ENCODE data around the gene HSPB3. TPM values are rescaled to one million over a fixed set of nuclear protein-coding genes. Genes with fewer than 3 reads are reported as not detected.
A peak's percentile ranks its signal among the peaks of the same experiment; 100 is the strongest.
"Not testable (repeated sequence)": the region's sequence is repeated elsewhere in the genome, so short reads cannot be mapped to it uniquely, and the experiment has no call there.

HSPB3 gene
- 151 TPM for total RNA-seq

GRCh38 chr5:54455413-54456157 lies at the start of gene HSPB3:
TSS of gene HSPB3 (plus strand) at chr5:54455699. CDS start at chr5:54455790, 91 bp downstream.
- Histone ChIP-seq H3K9me3 (ENCODE audit: control insufficient read depth in 3 of 3, low read length in 3 of 3) (no peaks in the 10 kb centered on the region), H3K36me3 (ENCODE audit: control insufficient read depth in 3 of 3, insufficient read depth in 3 of 3, low read length in 3 of 3) (no peaks in the 10 kb centered on the region), H3K27me3 (ENCODE audit: control insufficient read depth in 3 of 3, insufficient read depth in 3 of 3, low read length in 3 of 3) (no peaks in the 10 kb centered on the region), H3K4me1 (ENCODE audit: control insufficient read depth in 3 of 3, insufficient read depth in 3 of 3, low read length in 3 of 3) (peaks cover 11 to 29% (median 15%) of the 10 kb centered on the region in 3 donors), H3K4me3 (ENCODE audit: low read length in 3 of 3) (peak within 1 kb of the TSS; percentile 72 to 89 (median 77)), H3K9ac (ENCODE audit: low read depth in 1 of 3, low read length in 3 of 3) (peak within 1 kb of the TSS; percentile 79 to 93 (median 88)), H3K27ac (ENCODE audit: low read depth, low read length) (peak within 1 kb of the TSS; percentile 95)

GRCh38 chr5:54411176-54411575 lies 44.3 kb upstream of the HSPB3 start:
- no peaks in the 10 kb centered on the region for H3K36me3 ChIP-seq (ENCODE audit: control insufficient read depth in 3 of 3, insufficient read depth in 3 of 3, low read length in 3 of 3)
- H3K4me1 ChIP-seq (ENCODE audit: control insufficient read depth in 3 of 3, insufficient read depth in 3 of 3, low read length in 3 of 3): no peaks in the 10 kb centered on the region
- H3K9ac ChIP-seq (ENCODE audit: low read depth in 1 of 3, low read length in 3 of 3): no peak overlapping the region
- no peak overlapping the region for H3K4me3 ChIP-seq (ENCODE audit: low read length in 3 of 3)
- H3K27ac ChIP-seq (ENCODE audit: low read depth, low read length): no peak overlapping the region
- H3K27me3 ChIP-seq (ENCODE audit: control insufficient read depth in 3 of 3, insufficient read depth in 3 of 3, low read length in 3 of 3): no peaks in the 10 kb centered on the region
- H3K9me3 ChIP-seq (ENCODE audit: control insufficient read depth in 3 of 3, low read length in 3 of 3): no peaks in the 10 kb centered on the region

- no peak overlapping the region for H3K9ac ChIP-seq (ENCODE audit: low read depth in 1 of 3, low read length in 3 of 3)
- H3K36me3 ChIP-seq (ENCODE audit: control insufficient read depth in 3 of 3, insufficient read depth in 3 of 3, low read length in 3 of 3): no peaks in the 10 kb centered on the region
- H3K4me1 ChIP-seq (ENCODE audit: control insufficient read depth in 3 of 3, insufficient read depth in 3 of 3, low read length in 3 of 3): no peaks in the 10 kb centered on the region
- no peaks in the 10 kb centered on the region for H3K27me3 ChIP-seq (ENCODE audit: control insufficient read depth in 3 of 3, insufficient read depth in 3 of 3, low read length in 3 of 3)
- no peak overlapping the region for H3K27ac ChIP-seq (ENCODE audit: low read depth, low read length)
- H3K4me3 ChIP-seq (ENCODE audit: low read length in 3 of 3): no peak overlapping the region
- no peaks in the 10 kb centered on the region for H3K9me3 ChIP-seq (ENCODE audit: control insufficient read depth in 3 of 3, low read length in 3 of 3)
Measured at GRCh38 chr5:54412913-54413312, 42.6 kb upstream of the HSPB3 start.

GRCh38 chr5:54415147-54415546 lies 40.4 kb upstream of the HSPB3 start:
- no peak overlapping the region for H3K27ac ChIP-seq (ENCODE audit: low read depth, low read length)
- no peak overlapping the region for H3K9ac ChIP-seq (ENCODE audit: low read depth in 1 of 3, low read length in 3 of 3)
- no peaks in the 10 kb centered on the region for H3K9me3 ChIP-seq (ENCODE audit: control insufficient read depth in 3 of 3, low read length in 3 of 3)
- no peak overlapping the region for H3K4me3 ChIP-seq (ENCODE audit: low read length in 3 of 3)
- no peaks in the 10 kb centered on the region for H3K27me3 ChIP-seq (ENCODE audit: control insufficient read depth in 3 of 3, insufficient read depth in 3 of 3, low read length in 3 of 3)
- H3K36me3 ChIP-seq (ENCODE audit: control insufficient read depth in 3 of 3, insufficient read depth in 3 of 3, low read length in 3 of 3): no peaks in the 10 kb centered on the region
- H3K4me1 ChIP-seq (ENCODE audit: control insufficient read depth in 3 of 3, insufficient read depth in 3 of 3, low read length in 3 of 3): no peaks in the 10 kb centered on the region

- H3K27ac ChIP-seq (ENCODE audit: low read depth, low read length): no peak overlapping the region
- H3K9ac ChIP-seq (ENCODE audit: low read depth in 1 of 3, low read length in 3 of 3): no peak overlapping the region
- no peaks in the 10 kb centered on the region for H3K9me3 ChIP-seq (ENCODE audit: control insufficient read depth in 3 of 3, low read length in 3 of 3)
- no peak overlapping the region for H3K4me3 ChIP-seq (ENCODE audit: low read length in 3 of 3)
- no peaks in the 10 kb centered on the region for H3K27me3 ChIP-seq (ENCODE audit: control insufficient read depth in 3 of 3, insufficient read depth in 3 of 3, low read length in 3 of 3)
- no peaks in the 10 kb centered on the region for H3K36me3 ChIP-seq (ENCODE audit: control insufficient read depth in 3 of 3, insufficient read depth in 3 of 3, low read length in 3 of 3)
- no peaks in the 10 kb centered on the region for H3K4me1 ChIP-seq (ENCODE audit: control insufficient read depth in 3 of 3, insufficient read depth in 3 of 3, low read length in 3 of 3)
Measured at GRCh38 chr5:54415896-54416601, 39.5 kb upstream of the HSPB3 start.

GRCh38 chr5:54419573-54420423 lies 35.7 kb upstream of the HSPB3 start:
- H3K36me3 ChIP-seq (ENCODE audit: control insufficient read depth in 3 of 3, insufficient read depth in 3 of 3, low read length in 3 of 3); H3K9me3 ChIP-seq (ENCODE audit: control insufficient read depth in 3 of 3, low read length in 3 of 3); H3K27ac ChIP-seq (ENCODE audit: low read depth, low read length); H3K4me1 ChIP-seq (ENCODE audit: control insufficient read depth in 3 of 3, insufficient read depth in 3 of 3, low read length in 3 of 3); H3K9ac ChIP-seq (ENCODE audit: low read depth in 1 of 3, low read length in 3 of 3); H3K27me3 ChIP-seq (ENCODE audit: control insufficient read depth in 3 of 3, insufficient read depth in 3 of 3, low read length in 3 of 3); H3K4me3 ChIP-seq (ENCODE audit: low read length in 3 of 3): not testable (repeated sequence)

- H3K4me3 ChIP-seq (ENCODE audit: low read length in 3 of 3); H3K27ac ChIP-seq (ENCODE audit: low read depth, low read length): not testable (repeated sequence)
Measured at GRCh38 chr5:54420511-54420910, 35.0 kb upstream of the HSPB3 start.

GRCh38 chr5:54421976-54422375 lies 33.5 kb upstream of the HSPB3 start:
- Histone ChIP-seq H3K4me1 (ENCODE audit: control insufficient read depth in 3 of 3, insufficient read depth in 3 of 3, low read length in 3 of 3) (no peaks in the 10 kb centered on the region), H3K9me3 (ENCODE audit: control insufficient read depth in 3 of 3, low read length in 3 of 3) (no peaks in the 10 kb centered on the region), H3K36me3 (ENCODE audit: control insufficient read depth in 3 of 3, insufficient read depth in 3 of 3, low read length in 3 of 3) (no peaks in the 10 kb centered on the region), H3K4me3 (ENCODE audit: low read length in 3 of 3) (no peak overlapping the region), H3K27me3 (ENCODE audit: control insufficient read depth in 3 of 3, insufficient read depth in 3 of 3, low read length in 3 of 3) (no peaks in the 10 kb centered on the region), H3K9ac (ENCODE audit: low read depth in 1 of 3, low read length in 3 of 3) (no peak overlapping the region), H3K27ac (ENCODE audit: low read depth, low read length) (no peak overlapping the region)

More at GRCh38 chr5:54420511-54420910, 35.0 kb upstream of the HSPB3 start:
- H3K9me3 ChIP-seq (ENCODE audit: control insufficient read depth in 3 of 3, low read length in 3 of 3); H3K4me1 ChIP-seq (ENCODE audit: control insufficient read depth in 3 of 3, insufficient read depth in 3 of 3, low read length in 3 of 3); H3K27me3 ChIP-seq (ENCODE audit: control insufficient read depth in 3 of 3, insufficient read depth in 3 of 3, low read length in 3 of 3); H3K36me3 ChIP-seq (ENCODE audit: control insufficient read depth in 3 of 3, insufficient read depth in 3 of 3, low read length in 3 of 3); H3K9ac ChIP-seq (ENCODE audit: low read depth in 1 of 3, low read length in 3 of 3): not testable (repeated sequence)

GRCh38 chr5:54425258-54425657 lies 30.2 kb upstream of the HSPB3 start:
- Histone ChIP-seq H3K36me3 (ENCODE audit: control insufficient read depth in 3 of 3, insufficient read depth in 3 of 3, low read length in 3 of 3) (no peaks in the 10 kb centered on the region), H3K4me1 (ENCODE audit: control insufficient read depth in 3 of 3, insufficient read depth in 3 of 3, low read length in 3 of 3) (no peaks in the 10 kb centered on the region), H3K27me3 (ENCODE audit: control insufficient read depth in 3 of 3, insufficient read depth in 3 of 3, low read length in 3 of 3) (no peaks in the 10 kb centered on the region), H3K4me3 (ENCODE audit: low read length in 3 of 3) (no peak overlapping the region), H3K9me3 (ENCODE audit: control insufficient read depth in 3 of 3, low read length in 3 of 3) (no peaks in the 10 kb centered on the region), H3K9ac (ENCODE audit: low read depth in 1 of 3, low read length in 3 of 3) (no peak overlapping the region), H3K27ac (ENCODE audit: low read depth, low read length) (no peak overlapping the region)

- Histone ChIP-seq H3K4me1 (ENCODE audit: control insufficient read depth in 3 of 3, insufficient read depth in 3 of 3, low read length in 3 of 3) (no peaks in the 10 kb centered on the region), H3K36me3 (ENCODE audit: control insufficient read depth in 3 of 3, insufficient read depth in 3 of 3, low read length in 3 of 3) (no peaks in the 10 kb centered on the region), H3K4me3 (ENCODE audit: low read length in 3 of 3) (no peak overlapping the region), H3K27me3 (ENCODE audit: control insufficient read depth in 3 of 3, insufficient read depth in 3 of 3, low read length in 3 of 3) (no peaks in the 10 kb centered on the region), H3K27ac (ENCODE audit: low read depth, low read length) (no peak overlapping the region), H3K9me3 (ENCODE audit: control insufficient read depth in 3 of 3, low read length in 3 of 3) (no peaks in the 10 kb centered on the region), H3K9ac (ENCODE audit: low read depth in 1 of 3, low read length in 3 of 3) (no peak overlapping the region)
Measured at GRCh38 chr5:54426209-54426608, 29.3 kb upstream of the HSPB3 start.

All from skeletal muscle tissue (tissue), 4 donors.